HepG2 (cell line): Measurements from ENCODE around the gene ANKRD27. TPM values are rescaled to one million over a fixed set of nuclear protein-coding genes. Genes with fewer than 3 reads are reported as not detected.
A peak's percentile ranks its signal among the peaks of the same experiment; 100 is the strongest.

ENCODE experiments used
- AGO2 ChIP-seq: fragments of 200-400 bp; formaldehyde crosslinking; optimal IDR thresholded peaks from 2 replicates; pipeline ENCODE3; 2017; ENCODE audit warnings: mild to moderate bottlenecking, low read depth, low read length, moderate library complexity
- ARNT2 ChIP-seq: sonication (generic); formaldehyde crosslinking; IDR thresholded peaks from 2 replicates; pipeline ENCODE4 v1.8.0; 2022; ENCODE audit warnings: mild to moderate bottlenecking, low read depth, missing genetic modification reagents, moderate library complexity
- ATF2 ChIP-seq: sonication (generic); formaldehyde crosslinking; IDR thresholded peaks from 2 replicates; pipeline ENCODE4 v1.4.0; 2020; ENCODE audit warnings: missing genetic modification reagents
- BCLAF1 ChIP-seq: fragments of 450-650 bp; IDR thresholded peaks from 2 replicates; pipeline ENCODE4 v1.6.1; 2017; ENCODE audit warnings: mild to moderate bottlenecking
- DNMT1 ChIP-seq: sonication (generic); formaldehyde crosslinking; IDR thresholded peaks from 2 replicates; pipeline ENCODE4 v1.5.1; 2020; ENCODE audit warnings: mild to moderate bottlenecking, missing genetic modification reagents
- HNRNPH1 ChIP-seq: fragments of 200-400 bp; formaldehyde crosslinking; optimal IDR thresholded peaks from 2 replicates; pipeline ENCODE3; 2017; ENCODE audit warnings: mild to moderate bottlenecking, low read depth, low read length
- HOXA5 ChIP-seq: sonication (generic); formaldehyde crosslinking; IDR thresholded peaks from 2 replicates; pipeline ENCODE4 v1.4.0; 2020; ENCODE audit warnings: missing genetic modification reagents
- KAT8 ChIP-seq: IDR thresholded peaks from 2 replicates; pipeline ENCODE4 v1.6.1; 2016; ENCODE audit warnings: missing genetic modification reagents, missing compliant biosample characterization
- KLF15 ChIP-seq: sonication (generic); formaldehyde crosslinking; IDR thresholded peaks from 2 replicates; pipeline ENCODE4 v1.8.1; 2023; ENCODE audit warnings: borderline replicate concordance, mild to moderate bottlenecking, inconsistent platforms, missing genetic modification reagents, mixed read lengths
- MAFG ChIP-seq: sonication (generic); formaldehyde crosslinking; IDR thresholded peaks from 2 replicates; pipeline ENCODE4 v1.5.1; 2020; ENCODE audit warnings: mild to moderate bottlenecking, missing genetic modification reagents
- MIER3 ChIP-seq: IDR thresholded peaks from 2 replicates; pipeline ENCODE4 v1.6.1; 2016; ENCODE audit warnings: missing compliant biosample characterization, borderline replicate concordance
- NR2F6 ChIP-seq, 2 experiments: IDR thresholded peaks; 2 replicates each; pipeline ENCODE4 v1.6.1; 2016; ENCODE audit warnings: antibody characterized with exemption in 1 of 2, mild to moderate bottlenecking in 1 of 2
- RBFOX2 ChIP-seq: fragments of 200-400 bp; formaldehyde crosslinking; IDR thresholded peaks from 2 replicates; pipeline ENCODE4 v1.6.1; 2017; ENCODE audit warnings: low read depth, mild to moderate bottlenecking, low read length
- TGIF2 ChIP-seq: IDR thresholded peaks from 2 replicates; pipeline ENCODE4 v1.6.1; 2016; ENCODE audit warnings: control low read depth, missing compliant biosample characterization
- ZFP37 ChIP-seq: sonication (generic); formaldehyde crosslinking; IDR thresholded peaks from 2 replicates; pipeline ENCODE4 v1.4.0; 2020; ENCODE audit warnings: missing genetic modification reagents, borderline replicate concordance
- ZNF24 ChIP-seq: fragments of 450-650 bp; IDR thresholded peaks from 2 replicates; pipeline ENCODE4 v1.6.1; 2017; ENCODE audit warnings: antibody characterized with exemption, mild to moderate bottlenecking
- ZNF263 ChIP-seq: sonication (generic); formaldehyde crosslinking; IDR thresholded peaks from 2 replicates; pipeline ENCODE4 v1.4.0; 2020; ENCODE audit warnings: missing genetic modification reagents
- ZNF33A ChIP-seq: sonication (generic); formaldehyde crosslinking; IDR thresholded peaks from 2 replicates; pipeline ENCODE4 v1.5.1; 2020; ENCODE audit warnings: missing genetic modification reagents, mild to moderate bottlenecking, moderate library complexity, borderline replicate concordance
- ZNF34 ChIP-seq: sonication (generic); formaldehyde crosslinking; IDR thresholded peaks from 2 replicates; pipeline ENCODE4 v1.4.0; 2020; ENCODE audit warnings: mild to moderate bottlenecking, missing genetic modification reagents, borderline replicate concordance
- ZNF468 ChIP-seq: sonication (generic); formaldehyde crosslinking; IDR thresholded peaks from 2 replicates; pipeline ENCODE4 v1.8.0; 2022; ENCODE audit warnings: mild to moderate bottlenecking, moderate library complexity, missing genetic modification reagents
- ZNF549 ChIP-seq: sonication (generic); formaldehyde crosslinking; IDR thresholded peaks from 2 replicates; pipeline ENCODE4 v1.5.0; 2020; ENCODE audit warnings: missing genetic modification reagents
- ZNF557 ChIP-seq: sonication (generic); formaldehyde crosslinking; IDR thresholded peaks from 2 replicates; pipeline ENCODE4 v1.4.0; 2020; ENCODE audit warnings: missing genetic modification reagents
- polyA plus RNA-seq, 8 experiments: library from polyadenylated mRNA; depleted of rRNA in 3 of 8; stranded (reverse) in 7 of 8; unstranded in 1 of 8; fragments of >200 nt; fragmentation: Illumina TruSeq in 4 of 8; extraction: Trizol in 4 of 8; gene quantifications; 2 replicates each; pipeline versions ENCODE4 v1.2.1 to v1.2.3, GENCODE V29; 2011 to 2016; ENCODE audit warnings: low read depth in 4 of 8, missing spikeins in 1 of 8, mixed read lengths in 1 of 8; ENCODE audit not compliant: insufficient read depth in 1 of 8
- total RNA-seq, 5 experiments: library from RNA; depleted of rRNA; stranded (reverse); fragments of >200 nt; fragmentation: Illumina TruSeq; extraction: Trizol; gene quantifications; 2 replicates each; pipeline ENCODE4 v1.2.3, GENCODE V29; 2016; ENCODE audit warnings: low read depth in 1 of 5
- TF ChIP-seq, protein P1 (sequence below): sonication (generic); formaldehyde crosslinking; IDR thresholded peaks from 2 replicates; pipeline ENCODE4 v1.9.0; 2021; ENCODE audit warnings: missing genetic modification reagents, mild to moderate bottlenecking, borderline replicate concordance

The ANKRD27 gene
- total and polyA plus RNA-seq, 2 of the 13 experiments (the other 11 are each of a cell fraction or from before 2014, with no cell fraction given): 22.2 to 23.7 TPM

GRCh38 chr19:32674931-32675719 is at the start of gene ANKRD27 (continued):
- TF ChIP-seq ATF2 (CRISPR knock-in tag): no peak
- peak; percentile 31; the same call in 1 of the 2 replicates for TF ChIP-seq ZFP37 (CRISPR knock-in tag)
- TF ChIP-seq HOXA5 (CRISPR knock-in tag): no peak
- peak; percentile 52; the same call in 1 of the 2 replicates for TF ChIP-seq KAT8 (CRISPR knock-in tag)
- TF ChIP-seq ZNF468: no peak
- 0 out of 2 replicates have a peak, but pooled peaks have one; percentile 20 for TF ChIP-seq MIER3 (CRISPR knock-in tag)
- TF ChIP-seq NR2F6 (IDR thresholded peaks at IDR 0.05): no peak
- no peak for TF ChIP-seq NR2F6 (CRISPR knock-in tag; IDR thresholded peaks at IDR 0.05)
- no peak for TF ChIP-seq ZNF24
- TF ChIP-seq TGIF2 (CRISPR knock-in tag): no peak
- TF ChIP-seq ARNT2 (CRISPR knock-in tag): 0 out of 2 replicates have a peak, but pooled peaks have one; percentile 39
- no peak for TF ChIP-seq MAFG (CRISPR knock-in tag)
- no peak for TF ChIP-seq KLF15
- TF ChIP-seq, protein P1, sequence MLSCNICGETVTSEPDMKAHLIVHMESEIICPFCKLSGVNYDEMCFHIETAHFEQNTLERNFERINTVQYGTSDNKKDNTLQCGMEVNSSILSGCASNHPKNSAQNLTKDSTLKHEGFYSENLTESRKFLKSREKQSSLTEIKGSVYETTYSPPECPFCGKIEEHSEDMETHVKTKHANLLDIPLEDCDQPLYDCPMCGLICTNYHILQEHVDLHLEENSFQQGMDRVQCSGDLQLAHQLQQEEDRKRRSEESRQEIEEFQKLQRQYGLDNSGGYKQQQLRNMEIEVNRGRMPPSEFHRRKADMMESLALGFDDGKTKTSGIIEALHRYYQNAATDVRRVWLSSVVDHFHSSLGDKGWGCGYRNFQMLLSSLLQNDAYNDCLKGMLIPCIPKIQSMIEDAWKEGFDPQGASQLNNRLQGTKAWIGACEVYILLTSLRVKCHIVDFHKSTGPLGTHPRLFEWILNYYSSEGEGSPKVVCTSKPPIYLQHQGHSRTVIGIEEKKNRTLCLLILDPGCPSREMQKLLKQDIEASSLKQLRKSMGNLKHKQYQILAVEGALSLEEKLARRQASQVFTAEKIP (CRISPR knock-in tag): no peak
- TF ChIP-seq ZNF549: no peak
- no peak; the same call in 1 of the 2 replicates for TF ChIP-seq ZNF34 (CRISPR knock-in tag)
- TF ChIP-seq RBFOX2: peak; percentile 83
- TF ChIP-seq ZNF263 (CRISPR knock-in tag): no peak
- no peak for TF ChIP-seq HNRNPH1
- TF ChIP-seq ZNF33A (CRISPR knock-in tag): no peak
- TF ChIP-seq BCLAF1: no peak
- TF ChIP-seq ZNF557 (CRISPR knock-in tag): no peak
- TF ChIP-seq DNMT1 (CRISPR knock-in tag): no peak
- TF ChIP-seq AGO2: no peak
